Right ventricle myocardium superior (tissue), 1 donor: ENCODE measurements around the gene PTPRCAP. TPM values are rescaled to one million over a fixed set of nuclear protein-coding genes. Genes with fewer than 3 reads are reported as not detected.

Source experiments
- ATAC-seq: fragments of 200-7000 bp; cut with Tn5 transposase; one replicate; pipeline ENCODE4 v1.9.1; 2020; ENCODE audit warnings: mild to moderate bottlenecking; ENCODE audit not compliant: poor library complexity
- DNase-seq: peaks from one replicate; pipeline ENCODE4 v3.0.0-alpha.2; 2020
- intact Hi-C: fragments of 100-400 bp; cut with DNase I; formaldehyde crosslinking; loops from one replicate; pipeline ENCODE4 v1.11.2; 2022
- total RNA-seq: library from RNA; stranded (reverse); fragmentation: NEBNext Ultra II Directional; extraction: Animal tissue kit (Norgen Biotek cat#: 25700); gene quantifications from one replicate; pipeline ENCODE4 v1.2.1, GENCODE V29; 2021
- donor health status: DM: no; HTN: yes; CAD: no; lungs with severe emphysema.

Gene PTPRCAP
- total RNA-seq, 1 donor from 2014 or later = 1.0 TPM

DNA sequence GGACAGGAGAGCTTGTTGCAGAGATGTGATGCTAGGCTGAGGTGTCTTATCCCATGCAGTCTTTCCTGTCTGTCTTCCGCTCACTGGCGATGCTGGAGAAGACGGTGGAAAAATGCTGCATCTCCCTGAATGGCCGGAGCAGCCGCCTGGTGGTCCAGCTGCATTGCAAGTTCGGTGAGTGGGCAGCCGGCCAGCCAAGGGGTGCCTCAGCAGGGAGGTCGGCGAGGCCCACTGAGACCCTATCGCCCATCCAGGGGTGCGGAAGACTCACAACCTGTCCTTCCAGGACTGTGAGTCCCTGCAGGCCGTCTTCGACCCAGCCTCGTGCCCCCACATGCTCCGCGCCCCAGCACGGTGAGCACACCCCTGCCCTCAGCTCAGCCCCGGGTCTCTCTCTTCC lies 44.0 kb downstream of the PTPRCAP start:
- ATAC-seq (no peak), DNase-seq (no peak)
- intact Hi-C loops = loop anchor here (5.0 kb wide), 1 partner anchor 114 kb away; the partner anchor contains the start of genes CDK2AP2 and PITPNM1

DNA sequence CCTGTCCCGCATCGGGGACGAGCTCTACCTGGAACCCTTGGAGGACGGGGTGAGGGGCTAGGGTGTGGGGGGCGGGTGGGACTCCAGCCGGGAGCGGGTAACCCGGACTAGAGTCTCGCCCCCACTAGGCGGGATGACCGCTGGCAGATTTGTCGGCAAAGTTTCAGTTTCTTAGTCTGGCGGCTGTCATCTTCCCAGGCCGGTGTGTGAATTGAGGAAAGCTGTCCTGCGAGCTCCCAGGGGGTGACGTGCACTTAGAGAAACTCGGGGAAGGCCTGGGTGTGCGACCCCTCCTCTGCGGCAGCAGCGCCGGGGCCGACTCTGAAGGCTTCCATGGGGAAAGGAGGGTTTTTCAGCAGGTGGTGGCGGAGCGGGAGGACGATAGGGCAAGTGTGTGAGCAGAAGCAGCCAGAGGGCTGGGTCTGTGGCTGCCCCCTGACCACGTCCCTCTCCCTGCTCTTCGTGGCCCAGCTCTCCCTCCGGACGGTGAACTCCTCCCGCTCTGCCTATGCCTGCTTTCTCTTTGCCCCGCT lies 45.2 kb downstream of the PTPRCAP start:
- intact Hi-C loops = loop anchor here (5.0 kb wide), 1 partner anchor 115 kb away; the partner anchor contains the start of genes CDK2AP2 and PITPNM1
- no peak for DNase-seq
- ATAC-seq = no peak

DNA sequence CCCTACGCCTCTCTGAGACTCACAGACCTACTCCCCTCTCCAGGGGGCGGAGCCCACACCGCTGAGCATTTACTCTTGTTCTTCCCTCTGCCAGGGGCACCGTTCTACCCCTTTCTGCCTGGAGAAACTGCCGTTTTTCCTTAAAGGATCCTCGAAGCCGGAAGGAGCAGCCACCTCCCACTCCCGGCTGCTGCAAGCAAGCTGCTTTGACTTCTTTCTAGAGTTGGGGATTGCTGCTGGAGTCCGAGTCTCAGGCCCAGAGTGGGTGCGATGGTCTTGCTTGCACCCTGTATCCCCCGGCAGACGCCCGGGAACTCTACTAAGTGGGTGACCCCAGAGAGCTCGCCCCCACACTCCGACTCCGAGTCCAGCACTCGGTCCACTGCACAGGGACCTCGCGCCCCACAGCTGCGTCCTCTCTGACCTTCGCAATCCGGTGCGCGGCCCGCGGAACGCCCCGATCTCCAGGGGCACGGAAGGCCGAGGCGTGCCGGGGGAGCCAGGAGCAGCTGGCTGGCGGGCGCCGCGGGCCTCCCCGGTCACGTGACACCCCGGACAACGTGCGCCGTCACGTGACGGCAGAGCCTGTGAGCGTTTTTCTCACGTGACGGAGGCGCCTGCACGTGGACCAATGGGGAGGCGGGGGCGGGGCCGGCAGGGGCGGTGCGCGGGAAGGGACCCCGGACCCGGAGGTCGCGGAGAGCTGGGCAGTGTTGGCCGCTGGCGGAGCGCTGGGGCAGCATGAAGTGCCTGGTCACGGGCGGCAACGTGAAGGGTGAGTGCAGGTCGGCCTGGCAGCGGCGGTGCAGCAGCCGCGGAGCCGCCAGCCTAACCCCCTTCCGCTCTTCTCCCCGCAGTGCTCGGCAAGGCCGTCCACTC lies 45.9 kb downstream of the PTPRCAP start, which contains the start of gene RAD9A:
TSS of gene RAD9A (plus strand) at position 683 of the 879 bp plus-strand sequence. CDS start at position 742, 59 bp downstream.
- intact Hi-C loops = loop anchor here (5.0 kb wide), 1 partner anchor 116 kb away; the partner anchor contains the start of genes CDK2AP2 and PITPNM1
- DNase-seq (peak; percentile 98), ATAC-seq (peak; percentile 93)

DNA sequence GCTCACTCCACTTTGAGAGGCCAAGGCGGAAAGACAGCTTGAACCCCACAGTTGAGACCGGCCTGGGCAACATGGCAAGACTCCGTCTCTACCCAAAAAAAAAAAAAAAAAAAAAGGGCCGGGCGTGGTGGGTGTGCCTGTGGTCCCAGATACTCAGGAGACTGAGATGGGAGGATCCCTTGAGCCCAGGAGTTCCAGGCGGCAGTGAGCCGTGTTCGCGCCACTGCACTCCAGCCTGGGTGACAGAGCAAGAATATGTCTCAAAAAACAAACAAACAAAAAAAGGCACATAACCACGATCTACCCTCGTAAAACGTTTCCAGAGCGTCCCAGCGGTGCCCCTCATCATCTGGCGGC lies 46.6 kb downstream of the PTPRCAP start:
- ATAC-seq (no peak), DNase-seq (no peak)
- intact Hi-C loops = loop anchor here (5.0 kb wide), 1 partner anchor 116 kb away; the partner anchor contains the start of genes CDK2AP2 and PITPNM1

DNA sequence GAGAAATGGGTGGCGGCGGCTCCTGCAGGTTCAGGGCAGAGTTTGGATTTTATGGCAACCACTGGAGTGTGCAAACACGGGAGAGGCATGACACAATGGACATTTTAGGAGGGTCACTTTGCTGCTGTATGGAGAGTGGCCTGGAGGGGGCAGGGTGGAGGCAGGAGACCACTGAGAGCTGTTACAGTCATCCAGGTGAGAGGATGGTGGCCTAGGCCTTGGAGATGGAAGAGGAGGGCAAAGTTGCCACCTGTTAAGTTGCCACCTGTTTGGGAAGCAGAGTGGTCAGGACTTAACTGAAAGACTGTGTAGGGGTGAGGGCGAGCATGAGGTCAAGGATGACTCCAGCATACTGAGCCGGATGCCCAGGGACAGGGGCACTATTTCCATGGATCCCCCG lies 48.0 kb downstream of the PTPRCAP start:
- peak; percentile 21 for ATAC-seq

DNA sequence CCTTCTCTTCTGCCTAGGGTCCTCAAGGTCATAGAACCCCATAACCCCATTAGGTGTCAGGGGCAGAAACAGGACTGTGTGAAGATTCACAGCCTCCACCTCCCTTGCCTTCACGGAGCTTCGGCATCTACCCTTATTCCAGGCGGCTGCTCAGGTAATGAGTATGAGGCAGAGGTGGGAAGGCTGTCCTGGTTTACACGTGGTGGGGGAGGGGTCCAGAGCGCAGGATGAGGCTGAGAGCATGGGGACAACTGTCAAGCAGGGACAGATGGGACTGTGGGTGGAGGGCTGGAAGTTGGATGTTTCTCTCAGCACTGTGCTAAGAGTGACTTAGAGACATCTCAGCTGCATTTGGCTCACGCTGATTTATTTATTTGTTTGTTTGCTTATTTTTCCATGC lies 50.0 kb downstream of the PTPRCAP start:
- DNase-seq (no peak), ATAC-seq (no peak)
- intact Hi-C loops = no loop called here

More for the DNA sequence above, 48.0 kb downstream of the PTPRCAP start:
- DNase-seq = peak; percentile 61
- intact Hi-C loops = no loop called here

DNA sequence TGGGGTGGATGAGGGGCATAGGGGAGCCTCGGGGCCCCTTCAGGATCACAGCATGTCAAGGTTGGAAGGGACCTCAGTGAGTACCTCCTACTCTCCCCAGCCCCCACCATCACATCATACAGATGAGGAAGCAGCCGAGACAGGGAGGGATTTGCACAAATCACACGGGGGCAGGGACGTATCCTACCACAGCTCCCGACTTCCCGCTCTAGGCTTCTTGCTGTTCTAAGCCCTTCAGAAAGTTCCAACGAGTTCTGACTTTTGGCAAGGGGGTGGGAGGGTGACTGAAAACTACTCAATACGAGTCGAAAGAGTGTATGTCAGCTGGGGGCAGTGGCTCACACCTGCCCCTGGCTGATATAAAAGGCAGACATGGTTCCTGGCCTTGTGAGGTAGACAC lies 50.4 kb downstream of the PTPRCAP start:
- intact Hi-C loops = no loop called here
- ATAC-seq (no peak), DNase-seq (no peak)

Other genes starting within 250 kb of the PTPRCAP start
- 53.4 TPM for gene GRK2, start 171.2 kb downstream of the PTPRCAP start, total RNA-seq
- gene ANKRD13D, start 148.4 kb downstream of the PTPRCAP start, total RNA-seq = 11.6 TPM
- gene SSH3, start 134.2 kb downstream of the PTPRCAP start, total RNA-seq = 12.1 TPM
- gene POLD4, start 84.1 kb downstream of the PTPRCAP start, total RNA-seq = 39.9 TPM
- gene CLCF1, start 64.1 kb downstream of the PTPRCAP start, total RNA-seq = 0.27 TPM
- gene RAD9A, start 45.7 kb downstream of the PTPRCAP start, total RNA-seq = 5.7 TPM
- gene PPP1CA, start 35.8 kb downstream of the PTPRCAP start, total RNA-seq = 103 TPM
- 1.00 TPM for gene TBC1D10C, start 33.6 kb downstream of the PTPRCAP start, total RNA-seq
- gene CARNS1, start 22.0 kb downstream of the PTPRCAP start, total RNA-seq = 15.0 TPM
- gene RPS6KB2, start 9.2 kb downstream of the PTPRCAP start, total RNA-seq = 24.6 TPM
- gene CORO1B, start 5.8 kb upstream of the PTPRCAP start, total RNA-seq = 27.1 TPM
- not detected for gene GPR152, start 15.0 kb upstream of the PTPRCAP start, total RNA-seq
- gene CABP4, start 17.7 kb upstream of the PTPRCAP start, total RNA-seq = 0.75 TPM
- 82.9 TPM for gene TMEM134, start 31.6 kb upstream of the PTPRCAP start, total RNA-seq
- 50.6 TPM for gene AIP, start 45.3 kb upstream of the PTPRCAP start, total RNA-seq
- 39.0 TPM for gene PITPNM1, start 67.7 kb upstream of the PTPRCAP start, total RNA-seq
- gene CDK2AP2, start 70.5 kb upstream of the PTPRCAP start, total RNA-seq = 57.8 TPM
- not detected for gene CABP2, start 85.8 kb upstream of the PTPRCAP start, total RNA-seq
- gene GSTP1, start 146.1 kb upstream of the PTPRCAP start, total RNA-seq = 361 TPM
- gene NDUFV1, start 169.3 kb upstream of the PTPRCAP start, total RNA-seq = 754 TPM
- gene NUDT8, start 192.3 kb upstream of the PTPRCAP start, total RNA-seq = 110 TPM
- gene TBX10, start 202.1 kb upstream of the PTPRCAP start, total RNA-seq = 0.51 TPM
- gene ACY3, start 213.0 kb upstream of the PTPRCAP start, total RNA-seq = not detected
- not detected for gene ALDH3B2, start 236.9 kb upstream of the PTPRCAP start, total RNA-seq